Epithelial cell of esophagus (primary cell): ENCODE measurements around the gene GALNTL6.

Experiments
- DNase-seq: peaks from one replicate; pipeline ENCODE4 v3.0.0; 2010; ENCODE audit warnings: low read depth
- H3K4me3 ChIP-seq: 2 replicates; pipeline ENCODE4 v1.5.1; 2011; ENCODE audit warnings: mild to moderate bottlenecking, low read length, control low read depth
- CTCF ChIP-seq: IDR thresholded peaks from 2 replicates; pipeline ENCODE4 v1.5.1; 2011; ENCODE audit warnings: low read depth, mild to moderate bottlenecking, low read length, control low read depth, inconsistent platforms; ENCODE audit not compliant: insufficient read depth; ENCODE audit errors: missing control alignments

The GALNTL6 gene

GRCh38 chr4:172806841-172807240 is 993.6 kb downstream of the GALNTL6 start:
- DNase-seq, result no peak
- no peak overlapping the region for H3K4me3 ChIP-seq
- TF ChIP-seq CTCF, result no peak

- no peak overlapping the region for H3K4me3 ChIP-seq
- no peak for DNase-seq
- no peak for TF ChIP-seq CTCF
Measured at GRCh38 chr4:172808196-172808595, 995.0 kb downstream of the GALNTL6 start.

GRCh38 chr4:172809319-172809718 is 996.1 kb downstream of the GALNTL6 start:
- no peak for TF ChIP-seq CTCF
- DNase-seq, result no peak

DNA sequence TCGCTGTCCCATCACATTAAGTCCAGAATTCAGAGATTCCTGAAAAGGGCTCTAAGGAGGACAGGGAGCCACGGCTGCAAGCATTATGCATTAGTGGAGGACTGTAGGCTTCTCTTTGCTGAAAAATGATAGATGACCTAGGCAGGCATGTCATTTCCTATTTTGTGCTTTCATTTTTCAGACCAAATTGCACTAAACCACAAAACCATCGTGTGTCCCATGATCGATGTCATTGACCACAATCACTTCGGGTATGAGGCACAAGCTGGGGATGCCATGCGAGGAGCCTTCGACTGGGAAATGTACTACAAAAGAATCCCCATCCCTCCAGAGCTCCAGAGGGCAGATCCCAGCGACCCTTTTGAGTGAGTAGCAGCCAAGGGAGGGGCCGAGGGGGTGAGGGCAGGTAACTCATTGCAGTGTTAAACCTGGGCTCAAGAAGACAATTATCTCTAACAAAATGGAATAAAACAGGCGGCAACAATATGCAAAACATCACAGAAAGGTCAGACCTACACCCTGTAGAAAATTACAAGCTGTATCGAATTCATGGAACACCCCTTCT is 1000.2 kb downstream of the GALNTL6 start:
- no peak for TF ChIP-seq CTCF
- no peak overlapping the region for H3K4me3 ChIP-seq
- no peak for DNase-seq

More at GRCh38 chr4:172809319-172809718, 996.1 kb downstream of the GALNTL6 start:
- H3K4me3 ChIP-seq, result no peak overlapping the region

DNA sequence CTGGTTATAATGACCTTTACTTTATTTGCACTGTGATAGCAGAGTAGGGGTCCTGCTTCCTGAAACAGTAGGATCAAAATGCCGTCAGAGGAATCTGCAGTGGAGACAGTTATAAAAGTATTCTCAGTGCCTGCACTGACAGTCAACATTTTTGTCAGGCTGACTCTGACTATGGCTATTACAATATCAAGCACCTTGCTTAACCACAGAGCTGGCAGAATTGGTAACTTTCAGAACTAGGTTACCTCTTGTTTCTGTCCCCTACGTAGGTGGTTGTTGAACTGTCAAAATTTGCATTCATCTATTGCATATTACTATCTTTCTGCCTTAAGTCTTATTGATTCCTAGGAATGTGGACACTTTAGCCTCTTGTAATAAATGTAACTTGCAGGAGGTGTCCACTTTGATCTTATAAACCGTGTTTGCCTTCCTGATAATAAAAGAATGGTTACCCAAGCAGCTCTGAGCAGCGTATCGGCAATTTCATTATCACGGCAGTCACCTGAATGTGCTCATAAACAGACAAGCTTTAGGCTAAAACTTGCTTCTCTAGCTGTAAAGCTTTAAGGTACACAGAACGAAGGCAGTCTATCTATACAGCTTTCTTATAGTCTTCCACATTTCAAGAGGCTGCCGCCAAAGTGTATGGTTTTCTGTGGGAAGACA is 1002.4 kb downstream of the GALNTL6 start:
- H3K4me3 ChIP-seq, result no peak overlapping the region
- no peak for DNase-seq
- TF ChIP-seq CTCF, result no peak

DNA sequence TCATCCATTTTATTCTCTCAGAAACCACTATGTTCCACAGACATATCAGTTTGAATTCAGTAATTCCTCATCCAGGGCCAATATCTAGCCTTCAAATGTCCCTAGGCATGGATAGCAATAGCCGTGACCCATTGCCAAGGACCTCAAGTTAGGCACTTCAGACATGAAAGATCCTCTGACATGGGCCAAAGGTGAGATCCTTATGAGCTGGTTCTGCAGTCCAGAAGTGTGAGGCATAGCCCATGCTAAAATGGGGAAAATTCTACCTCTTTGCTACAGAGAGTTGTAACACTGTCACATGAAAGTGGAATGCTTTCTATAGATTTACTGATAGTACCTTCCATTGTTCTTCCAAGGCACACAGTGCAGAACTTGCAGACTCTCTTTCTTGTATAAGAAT is 1005.7 kb downstream of the GALNTL6 start:
- no peak for TF ChIP-seq CTCF
- no peak overlapping the region for H3K4me3 ChIP-seq
- no peak for DNase-seq

- no peak overlapping the region for H3K4me3 ChIP-seq
- no peak for TF ChIP-seq CTCF
- peak; percentile 10 for DNase-seq
Measured at GRCh38 chr4:172819353-172819752, 1006.1 kb downstream of the GALNTL6 start.
